Posterior cingulate gyrus (tissue), 11 donors: ENCODE results near the gene ACVR2B.
"Not testable (repeated sequence)": the region's sequence is repeated elsewhere in the genome, so short reads cannot be mapped to it uniquely, and the experiment has no call there.

ENCODE experiments used
- DNase-seq, 10 donors: peaks; one replicate each; pipeline versions ENCODE4 v3.0.0 to v3.0.0-alpha.2; 2020 to 2021; ENCODE audit warnings: mixed read lengths in 3 of 10
- intact Hi-C: fragments of 100-400 bp; cut with DNase I; formaldehyde crosslinking; loops from one replicate; pipeline ENCODE4 v1.15.1; 2023

ACVR2B gene

GRCh38 chr3:38453075-38453912, at the start of gene ACVR2B:
Gene ACVR2B, plus strand, starts transcription at chr3:38453890. Its CDS starts 433 bp downstream, at chr3:38454323.
- peak; percentile 73 to 98 (median 85) for DNase-seq
- intact Hi-C loops = loop anchor here (10.0 kb wide), 1 partner anchor 288 kb away; the partner anchor contains the start of gene OXSR1

- intact Hi-C loops = no loop called here
- no peak for DNase-seq
Observed at GRCh38 chr3:38404286-38404685, 49.4 kb upstream of the ACVR2B start.

- DNase-seq = no peak
- intact Hi-C loops = no loop called here
Observed at GRCh38 chr3:38411591-38411990, 42.1 kb upstream of the ACVR2B start.

GRCh38 chr3:38420758-38421157, 32.9 kb upstream of the ACVR2B start:
- intact Hi-C loops, DNase-seq: not testable (repeated sequence)

- no peak for DNase-seq
- intact Hi-C loops = no loop called here
Observed at GRCh38 chr3:38421679-38422336, 31.9 kb upstream of the ACVR2B start.

GRCh38 chr3:38426798-38427426, 26.8 kb upstream of the ACVR2B start:
- intact Hi-C loops = not testable (repeated sequence)

GRCh38 chr3:38432871-38433658, 20.6 kb upstream of the ACVR2B start:
- DNase-seq, intact Hi-C loops: not testable (repeated sequence)

More at GRCh38 chr3:38426798-38427426, 26.8 kb upstream of the ACVR2B start:
- not testable (repeated sequence) for DNase-seq

GRCh38 chr3:38433661-38434060, 20.0 kb upstream of the ACVR2B start:
- intact Hi-C loops, DNase-seq: not testable (repeated sequence)

- intact Hi-C loops, DNase-seq: not testable (repeated sequence)
Observed at GRCh38 chr3:38438436-38439069, 15.1 kb upstream of the ACVR2B start.

- DNase-seq, intact Hi-C loops: not testable (repeated sequence)
Observed at GRCh38 chr3:38443205-38443604, 10.5 kb upstream of the ACVR2B start.

GRCh38 chr3:38446085-38446686, 7.5 kb upstream of the ACVR2B start:
- intact Hi-C loops = no loop called here
- DNase-seq = no peak

GRCh38 chr3:38446812-38447211, 6.9 kb upstream of the ACVR2B start:
- DNase-seq = no peak
- intact Hi-C loops = no loop called here

- intact Hi-C loops = loop anchor here (10.0 kb wide), 1 partner anchor 286 kb away; the partner anchor contains the start of gene OXSR1
Observed at GRCh38 chr3:38450853-38451252, 2.8 kb upstream of the ACVR2B start.

GRCh38 chr3:38453913-38454177, 155 bp downstream of the ACVR2B start:
- intact Hi-C loops = loop anchor here (10.0 kb wide), 1 partner anchor 289 kb away; the partner anchor contains the start of gene OXSR1
- no peak for DNase-seq

More at GRCh38 chr3:38450853-38451252, 2.8 kb upstream of the ACVR2B start:
- no peak for DNase-seq

GRCh38 chr3:38454178-38454883, 641 bp downstream of the ACVR2B start:
- intact Hi-C loops = loop anchor here (10.0 kb wide), 1 partner anchor 290 kb away; the partner anchor contains the start of gene OXSR1
- peak in 8 of 10 donors; percentile 22 to 86 (median 35) for DNase-seq

GRCh38 chr3:38454884-38455638, 1.4 kb downstream of the ACVR2B start:
- DNase-seq = peak; percentile 55 to 94 (median 70)
- intact Hi-C loops = loop anchor here (5.0 to 10.0 kb wide), 2 partner anchors 37 to 290 kb away; partner anchors contain the start of gene OXSR1

- intact Hi-C loops = loop anchor here (5.0 to 10.0 kb wide), 2 partner anchors 36 to 291 kb away; partner anchors contain the start of gene OXSR1
- peak in 1 of 10 donors; percentile 81 for DNase-seq
Observed at GRCh38 chr3:38455639-38456430, 2.1 kb downstream of the ACVR2B start.
